HepG2 (cell line): ENCODE data around the gene SNX12. TPM values are rescaled to one million over a fixed set of nuclear protein-coding genes. Genes with fewer than 3 reads are reported as not detected.

ENCODE experiments used
- ARID5B ChIP-seq: IDR thresholded peaks from 2 replicates; pipeline ENCODE4 v1.4.0; 2020; ENCODE audit warnings: mild to moderate bottlenecking, missing genetic modification reagents
- ATM ChIP-seq: fragments of 450-650 bp; IDR thresholded peaks from 2 replicates; pipeline ENCODE4 v1.7.1; 2017; ENCODE audit warnings: mild to moderate bottlenecking, borderline replicate concordance
- CEBPZ ChIP-seq: IDR thresholded peaks from 2 replicates; pipeline ENCODE4 v1.6.1; 2012; ENCODE audit warnings: low read length, improper control_type of control experiment
- GABPA ChIP-seq, 2 experiments: IDR thresholded peaks; 2 replicates each; pipeline ENCODE4 v1.6.1; 2011 to 2016; ENCODE audit warnings: low read depth in 2 of 2, low read length in 1 of 2, missing biosample characterization in 1 of 2, missing genetic modification characterization in 1 of 2
- HMGXB3 ChIP-seq: sonication (generic); formaldehyde crosslinking; IDR thresholded peaks from 2 replicates; pipeline ENCODE4 v1.4.0; 2020; ENCODE audit warnings: missing genetic modification reagents, borderline replicate concordance
- HNF4G ChIP-seq, 2 experiments: sonication (generic) in 1 of 2; formaldehyde crosslinking in 1 of 2; IDR thresholded peaks; 2 replicates each; pipeline versions ENCODE4 v1.4.0 to v1.6.1; 2011 to 2020; ENCODE audit warnings: borderline replicate concordance in 2 of 2, low read depth in 2 of 2, mild to moderate bottlenecking in 2 of 2, low read length in 1 of 2, missing genetic modification reagents in 1 of 2, moderate library complexity in 1 of 2
- HOXA3 ChIP-seq: sonication (generic); formaldehyde crosslinking; IDR thresholded peaks from 2 replicates; pipeline ENCODE4 v1.5.0; 2020; ENCODE audit warnings: missing genetic modification reagents
- MAX ChIP-seq: IDR thresholded peaks from 2 replicates; pipeline ENCODE4 v1.6.1; 2012; ENCODE audit warnings: inconsistent platforms
- NFYB ChIP-seq: sonication (generic); formaldehyde crosslinking; IDR thresholded peaks from 2 replicates; pipeline ENCODE4 v1.4.0; 2020; ENCODE audit warnings: missing genetic modification reagents
- POLR2G ChIP-seq: fragments of 200-400 bp; formaldehyde crosslinking; IDR thresholded peaks from 2 replicates; pipeline ENCODE4 v1.6.1; 2018; ENCODE audit warnings: mild to moderate bottlenecking, low read depth, low read length, moderate library complexity
- TBX2 ChIP-seq: sonication (generic); formaldehyde crosslinking; IDR thresholded peaks from 2 replicates; pipeline ENCODE4 v1.5.0; 2020; ENCODE audit warnings: missing genetic modification reagents, mild to moderate bottlenecking, borderline replicate concordance
- TEAD3 ChIP-seq: optimal IDR thresholded peaks from 2 replicates; pipeline ENCODE3; 2016; ENCODE audit warnings: borderline replicate concordance
- U2AF1 ChIP-seq: fragments of 200-400 bp; formaldehyde crosslinking; optimal IDR thresholded peaks from 2 replicates; pipeline ENCODE3; 2017; ENCODE audit warnings: mild to moderate bottlenecking, low read depth, low read length
- ZFY ChIP-seq: sonication (generic); formaldehyde crosslinking; IDR thresholded peaks from 2 replicates; pipeline ENCODE4 v1.4.0; 2020; ENCODE audit warnings: missing genetic modification reagents
- ZMAT3 ChIP-seq: sonication (generic); formaldehyde crosslinking; conservative IDR thresholded peaks from 2 replicates; pipeline ENCODE4 v1.7.0; 2021; ENCODE audit warnings: missing genetic modification reagents
- ZNF12 ChIP-seq: sonication (generic); formaldehyde crosslinking; IDR thresholded peaks from 2 replicates; pipeline ENCODE4 v1.5.0; 2020; ENCODE audit warnings: missing genetic modification reagents
- polyA plus RNA-seq, 8 experiments: library from polyadenylated mRNA; depleted of rRNA in 3 of 8; stranded (reverse) in 7 of 8; unstranded in 1 of 8; fragments of >200 nt; fragmentation: Illumina TruSeq in 4 of 8; extraction: Trizol in 4 of 8; gene quantifications; 2 replicates each; pipeline versions ENCODE4 v1.2.1 to v1.2.3, GENCODE V29; 2011 to 2016; ENCODE audit warnings: low read depth in 4 of 8, missing spikeins in 1 of 8, mixed read lengths in 1 of 8; ENCODE audit not compliant: insufficient read depth in 1 of 8
- total RNA-seq, 5 experiments: library from RNA; depleted of rRNA; stranded (reverse); fragments of >200 nt; fragmentation: Illumina TruSeq; extraction: Trizol; gene quantifications; 2 replicates each; pipeline ENCODE4 v1.2.3, GENCODE V29; 2016; ENCODE audit warnings: low read depth in 1 of 5

Gene SNX12
- total and polyA plus RNA-seq, 2 of the 13 experiments (the other 11 are each of a cell fraction or from before 2014, with no cell fraction given), result 30.3 to 42.2 TPM

- TF ChIP-seq POLR2G (peak; percentile 83), ATM (no peak), NFYB (peak; percentile 86), GABPA (IDR thresholded peaks at IDR 0.05; ENCODE audit: low read depth, low read length) (no peak), GABPA (CRISPR knock-in tag; IDR thresholded peaks at IDR 0.05; ENCODE audit: low read depth) (peak; percentile 30; the same call in 1 of the 2 replicates), TBX2 (0 out of 2 replicates have a peak, but pooled peaks have one; percentile 32), U2AF1 (no peak), HNF4G (IDR thresholded peaks at IDR 0.05; ENCODE audit: borderline replicate concordance, low read depth, low read length) (no peak; the same call in 1 of the 2 replicates), HNF4G (CRISPR knock-in tag; IDR thresholded peaks at IDR 0.05; ENCODE audit: borderline replicate concordance, low read depth) (no peak), ZFY (peak; percentile 55), TEAD3 (peak; percentile 21), ARID5B (CRISPR knock-in tag) (peak; percentile 29; the same call in 1 of the 2 replicates), HOXA3 (CRISPR knock-in tag) (peak; percentile 84), ZMAT3 (CRISPR knock-in tag) (0 out of 2 replicates have a peak, but pooled peaks have one; percentile 63), ZNF12 (CRISPR knock-in tag) (no peak), HMGXB3 (0 out of 2 replicates have a peak, but pooled peaks have one; percentile 31), CEBPZ (no peak), MAX (peak; percentile 66)
Observed at GRCh38 chrX:71068044-71068918, at the start of gene SNX12 (continued).
